ENCODE measurements around the gene STARD4. TPM values are rescaled to one million over a fixed set of nuclear protein-coding genes. Genes with fewer than 3 reads are reported as not detected.

STARD4 gene
- total RNA-seq, 2 donors from 2014 or later = 6.0 to 10.9 TPM

GRCh38 chr5:111498346-111498745, 14.0 kb downstream of the STARD4 start:
- intact Hi-C loops (cut with DNase I) = no loop called here
- WGBS, 2 donors = 77 to 85% methylated on average over 1 of the region's 1 CpG
- Histone ChIP-seq H3K36me3 (replicated peaks in 1 of 2; ENCODE audit: insufficient read depth in 1 of 2, low read depth in 2 of 2) (no peaks in the 10 kb centered on the region), H3K27me3 (no peaks in the 10 kb centered on the region), H3K9me3 (no peaks in the 10 kb centered on the region), H3K4me1 (no peaks in the 10 kb centered on the region), H3K27ac (no peak overlapping the region), H3K4me3 (no peak overlapping the region)
- no peak for DNase-seq
- TF ChIP-seq POLR2A (IDR thresholded peaks at IDR 0.05) (no peak), CTCF (IDR thresholded peaks at IDR 0.05) (no peak)
- no peak for ATAC-seq

DNA sequence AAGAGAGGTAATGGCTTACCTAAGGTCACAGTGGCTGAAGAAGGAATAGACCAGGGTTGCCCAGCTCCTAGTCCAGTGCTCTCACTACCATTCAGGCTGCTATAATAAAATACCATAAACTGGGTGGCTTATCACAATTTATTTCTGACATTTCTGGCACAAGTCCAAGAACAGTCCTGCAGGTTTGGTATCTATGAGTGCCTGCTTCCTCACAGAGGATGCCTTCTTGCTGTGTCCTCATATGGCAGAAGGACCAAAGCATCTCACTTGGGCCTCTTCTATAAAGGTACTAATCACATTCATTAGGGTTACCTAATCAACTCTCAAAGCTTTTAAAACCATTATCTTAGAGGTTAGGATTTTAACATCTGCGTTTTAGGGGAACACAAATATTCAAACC, 17.2 kb downstream of the STARD4 start:
- H3K4me3 ChIP-seq = no peak overlapping the region
- ATAC-seq (no peak), DNase-seq (no peak)
- no peaks in the 10 kb centered on the region for H3K9me3 ChIP-seq
- H3K27me3 ChIP-seq = no peaks in the 10 kb centered on the region
- H3K36me3 ChIP-seq (replicated peaks in 1 of 2; ENCODE audit: insufficient read depth in 1 of 2, low read depth in 2 of 2) = no peaks in the 10 kb centered on the region
- H3K27ac ChIP-seq = no peak overlapping the region
- TF ChIP-seq POLR2A (IDR thresholded peaks at IDR 0.05) (no peak), CTCF (IDR thresholded peaks at IDR 0.05) (no peak)
- intact Hi-C loops (cut with DNase I) = no loop called here
- H3K4me1 ChIP-seq = no peaks in the 10 kb centered on the region
- WGBS, 2 donors = 86 to 91% methylated on average over 1 of the region's 1 CpG

GRCh38 chr5:111494355-111494999, 17.9 kb downstream of the STARD4 start:
- Histone ChIP-seq H3K4me3 (no peak overlapping the region), H3K27ac (no peak overlapping the region), H3K9me3 (no peaks in the 10 kb centered on the region), H3K36me3 (replicated peaks in 1 of 2; ENCODE audit: insufficient read depth in 1 of 2, low read depth in 2 of 2) (no peaks in the 10 kb centered on the region), H3K27me3 (no peaks in the 10 kb centered on the region), H3K4me1 (no peaks in the 10 kb centered on the region)
- ATAC-seq (no peak), DNase-seq (no peak)
- intact Hi-C loops (cut with DNase I) = no loop called here
- TF ChIP-seq POLR2A (IDR thresholded peaks at IDR 0.05) = no peak
- no peak for TF ChIP-seq CTCF (IDR thresholded peaks at IDR 0.05)
- WGBS, 2 donors = 96 to 97% methylated on average over 2 of the region's 2 CpGs

DNA sequence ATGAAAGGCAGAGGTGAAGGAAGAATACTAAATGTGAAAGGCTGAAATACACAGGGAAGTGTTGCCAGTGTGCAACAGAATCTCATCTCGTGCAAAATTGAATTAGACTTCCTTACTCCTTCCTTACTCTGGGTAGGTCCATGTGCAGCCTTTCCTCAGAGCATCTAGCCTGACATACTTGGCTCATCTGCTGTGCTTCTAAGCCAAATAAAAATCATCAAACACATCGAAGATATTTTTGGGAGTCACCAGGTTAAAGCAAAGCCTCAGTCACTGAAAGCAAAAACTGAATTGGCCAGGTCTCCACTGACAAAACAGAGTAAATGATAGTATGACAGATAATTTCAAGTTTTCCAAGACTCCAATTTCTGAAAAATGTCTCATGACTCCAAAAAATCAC, 19.3 kb downstream of the STARD4 start:
- intact Hi-C loops (cut with DNase I) = no loop called here

More for the DNA sequence above, 19.3 kb downstream of the STARD4 start:
- H3K36me3 ChIP-seq (replicated peaks in 1 of 2; ENCODE audit: insufficient read depth in 1 of 2, low read depth in 2 of 2) = no peaks in the 10 kb centered on the region
- TF ChIP-seq CTCF (IDR thresholded peaks at IDR 0.05) (no peak), POLR2A (IDR thresholded peaks at IDR 0.05) (no peak)
- H3K4me3 ChIP-seq = no peak overlapping the region
- no peak for ATAC-seq
- no peaks in the 10 kb centered on the region for H3K4me1 ChIP-seq
- 74 to 86% methylated on average over 2 of the region's 2 CpGs for WGBS, 2 donors
- H3K27me3 ChIP-seq = no peaks in the 10 kb centered on the region
- no peak for DNase-seq
- H3K9me3 ChIP-seq = no peaks in the 10 kb centered on the region
- no peak overlapping the region for H3K27ac ChIP-seq

All from body of pancreas (tissue), 4 donors.